ENCODE results near the gene BLOC1S4.

GRCh38 chr4:6692379-6692778 is 23.6 kb upstream of the BLOC1S4 start:
- no peak for TF ChIP-seq CTCF (conservative IDR thresholded peaks at IDR 0.05; ENCODE audit: low read depth, low read length)
- TF ChIP-seq EZH2 (IDR thresholded peaks at IDR 0.05; ENCODE audit: low read length, unreplicated experiment), result no peak
